Neural cell (in vitro differentiated cells): ENCODE measurements around the gene DHRS4L2. TPM values are rescaled to one million over a fixed set of nuclear protein-coding genes. Genes with fewer than 3 reads are reported as not detected.
"Not testable (repeated sequence)": the region's sequence is repeated elsewhere in the genome, so short reads cannot be mapped to it uniquely, and the experiment has no call there.

Experiments
- H2AFZ ChIP-seq: fragments of 200-600, 300-800 bp; sonication (generic), shearing (Covaris generic); 2 replicates; pipeline ENCODE4 v1.6.0; 2014; ENCODE audit warnings: low read depth, mild to moderate bottlenecking, antibody characterized with exemption, low read length, moderate library complexity
- H3F3A ChIP-seq: fragments of 200-600 bp; shearing (Covaris generic); 2 replicates; pipeline ENCODE4 v1.6.1; 2016; ENCODE audit warnings: mild to moderate bottlenecking, moderate library complexity, mixed read lengths, antibody characterized with exemption, low read length; ENCODE audit not compliant: insufficient read depth, poor library complexity, severe bottlenecking
- H3K27ac ChIP-seq: fragments of 200-600, 300-800 bp; sonication (generic), shearing (Covaris generic); 2 replicates; pipeline ENCODE4 v1.5.1; 2014; ENCODE audit warnings: mild to moderate bottlenecking, low read length, moderate library complexity
- H3K27me3 ChIP-seq: fragments of 300-800, 200-600 bp; sonication (generic), shearing (Covaris generic); 2 replicates; pipeline ENCODE4 v1.6.0; 2014; ENCODE audit warnings: mild to moderate bottlenecking, low read depth, low read length, moderate library complexity; ENCODE audit not compliant: insufficient read depth
- H3K36me3 ChIP-seq: fragments of 300-800, 200-600 bp; sonication (generic), shearing (Covaris generic); 2 replicates; pipeline ENCODE4 v1.5.1; 2014; ENCODE audit warnings: mild to moderate bottlenecking, antibody characterized with exemption, low read length, moderate library complexity; ENCODE audit not compliant: insufficient read depth
- H3K4me2 ChIP-seq: fragments of 300-800, 200-600 bp; sonication (generic), shearing (Covaris generic); 2 replicates; pipeline ENCODE4 v1.6.0; 2014; ENCODE audit warnings: mild to moderate bottlenecking, low read length
- H3K4me3 ChIP-seq: fragments of 300-800, 200-600 bp; sonication (generic), shearing (Covaris generic); 2 replicates; pipeline ENCODE4 v1.5.1; 2014; ENCODE audit warnings: mild to moderate bottlenecking, low read length, moderate library complexity
- H3K79me2 ChIP-seq: fragments of 200-600 bp; shearing (Covaris generic); replicated peaks from 2 replicates; pipeline ENCODE4 v1.6.0; 2014; ENCODE audit warnings: mild to moderate bottlenecking, low read length, moderate library complexity; ENCODE audit not compliant: insufficient read depth
- H3K9ac ChIP-seq: fragments of 300-800, 200-600 bp; sonication (generic), shearing (Covaris generic); 2 replicates; pipeline ENCODE4 v1.6.1; 2016; ENCODE audit warnings: mild to moderate bottlenecking, low read length, mixed read lengths
- H3K9me2 ChIP-seq: fragments of 200-600 bp; shearing (Covaris generic); 2 replicates; pipeline ENCODE4 v1.6.1; 2016; ENCODE audit warnings: mild to moderate bottlenecking, low read length, mixed read lengths; ENCODE audit not compliant: insufficient read depth
- H3K9me3 ChIP-seq: fragments of 200-600, 300-800 bp; sonication (generic), shearing (Covaris generic); 2 replicates; pipeline ENCODE4 v1.6.1; 2016; ENCODE audit warnings: mild to moderate bottlenecking, mixed run types, low read length, moderate library complexity, mixed read lengths
- H4K20me1 ChIP-seq: fragments of 200-600 bp; shearing (Covaris generic); 2 replicates; pipeline ENCODE4 v1.6.1; 2016; ENCODE audit warnings: mild to moderate bottlenecking, mixed run types; ENCODE audit not compliant: insufficient read depth
- EP300 ChIP-seq: fragments of 450-650 bp; conservative IDR thresholded peaks from 2 replicates; pipeline ENCODE4 v1.6.1; 2014; ENCODE audit warnings: antibody characterized with exemption, mild to moderate bottlenecking, moderate library complexity; ENCODE audit not compliant: poor library complexity, severe bottlenecking
- EZH2 ChIP-seq: fragments of 200-600, 300-800 bp; shearing (Covaris generic), sonication (generic); IDR thresholded peaks from 2 replicates; pipeline ENCODE4 v1.6.1; 2014; ENCODE audit warnings: antibody characterized with exemption, low read length, borderline replicate concordance, mild to moderate bottlenecking; ENCODE audit not compliant: insufficient read depth, poor library complexity, severe bottlenecking
- MXI1 ChIP-seq: fragments of 450-650 bp; conservative IDR thresholded peaks from 2 replicates; pipeline ENCODE4 v1.6.1; 2014; ENCODE audit warnings: antibody characterized with exemption, mild to moderate bottlenecking; ENCODE audit not compliant: poor library complexity, severe bottlenecking
- POLR2AphosphoS5 ChIP-seq: IDR thresholded peaks from 2 replicates; pipeline ENCODE4 v1.6.1; 2012
- RAD21 ChIP-seq: fragments of 450-650 bp; conservative IDR thresholded peaks from 2 replicates; pipeline ENCODE4 v1.6.1; 2014; ENCODE audit warnings: antibody characterized with exemption, mild to moderate bottlenecking, moderate library complexity
- SMC3 ChIP-seq: fragments of 450-650 bp; conservative IDR thresholded peaks from 2 replicates; pipeline ENCODE4 v1.6.1; 2014; ENCODE audit warnings: antibody characterized with exemption, mild to moderate bottlenecking, moderate library complexity; ENCODE audit not compliant: poor library complexity
- TAF1 ChIP-seq: IDR thresholded peaks from 2 replicates; pipeline ENCODE4 v1.6.1; 2012; ENCODE audit warnings: low read depth
- polyA plus RNA-seq: library from polyadenylated mRNA; depleted of rRNA; stranded (reverse); fragments of >200 nt; gene quantifications from 2 replicates; pipeline ENCODE4 v1.2.3, GENCODE V29; 2014
- TF ChIP-seq, protein P1 (sequence below): IDR thresholded peaks from 2 replicates; pipeline ENCODE4 v1.6.1; 2012; ENCODE audit warnings: borderline replicate concordance
- TF ChIP-seq, protein P2 (sequence below): fragments of 450-650 bp; IDR thresholded peaks from 2 replicates; pipeline ENCODE4 v1.5.1; 2014; ENCODE audit warnings: antibody characterized with exemption, mild to moderate bottlenecking, moderate library complexity; ENCODE audit not compliant: poor library complexity, severe bottlenecking

The DHRS4L2 gene
- polyA plus RNA-seq, 1 donor from 2014 or later = 3.0 TPM

GRCh38 chr14:23953464-23954278 lies 35.1 kb upstream of the DHRS4L2 start, which contains the start of gene DHRS4:
TSS of gene DHRS4 (plus strand) at chr14:23953770. CDS start at chr14:23953789, 19 bp downstream.
- peak; percentile 78 for TF ChIP-seq SMC3
- peak; percentile 50 for TF ChIP-seq MXI1
- peak; percentile 78 for TF ChIP-seq RAD21
- peak; percentile 84 for TF ChIP-seq POLR2AphosphoS5
- TF ChIP-seq, protein P1, sequence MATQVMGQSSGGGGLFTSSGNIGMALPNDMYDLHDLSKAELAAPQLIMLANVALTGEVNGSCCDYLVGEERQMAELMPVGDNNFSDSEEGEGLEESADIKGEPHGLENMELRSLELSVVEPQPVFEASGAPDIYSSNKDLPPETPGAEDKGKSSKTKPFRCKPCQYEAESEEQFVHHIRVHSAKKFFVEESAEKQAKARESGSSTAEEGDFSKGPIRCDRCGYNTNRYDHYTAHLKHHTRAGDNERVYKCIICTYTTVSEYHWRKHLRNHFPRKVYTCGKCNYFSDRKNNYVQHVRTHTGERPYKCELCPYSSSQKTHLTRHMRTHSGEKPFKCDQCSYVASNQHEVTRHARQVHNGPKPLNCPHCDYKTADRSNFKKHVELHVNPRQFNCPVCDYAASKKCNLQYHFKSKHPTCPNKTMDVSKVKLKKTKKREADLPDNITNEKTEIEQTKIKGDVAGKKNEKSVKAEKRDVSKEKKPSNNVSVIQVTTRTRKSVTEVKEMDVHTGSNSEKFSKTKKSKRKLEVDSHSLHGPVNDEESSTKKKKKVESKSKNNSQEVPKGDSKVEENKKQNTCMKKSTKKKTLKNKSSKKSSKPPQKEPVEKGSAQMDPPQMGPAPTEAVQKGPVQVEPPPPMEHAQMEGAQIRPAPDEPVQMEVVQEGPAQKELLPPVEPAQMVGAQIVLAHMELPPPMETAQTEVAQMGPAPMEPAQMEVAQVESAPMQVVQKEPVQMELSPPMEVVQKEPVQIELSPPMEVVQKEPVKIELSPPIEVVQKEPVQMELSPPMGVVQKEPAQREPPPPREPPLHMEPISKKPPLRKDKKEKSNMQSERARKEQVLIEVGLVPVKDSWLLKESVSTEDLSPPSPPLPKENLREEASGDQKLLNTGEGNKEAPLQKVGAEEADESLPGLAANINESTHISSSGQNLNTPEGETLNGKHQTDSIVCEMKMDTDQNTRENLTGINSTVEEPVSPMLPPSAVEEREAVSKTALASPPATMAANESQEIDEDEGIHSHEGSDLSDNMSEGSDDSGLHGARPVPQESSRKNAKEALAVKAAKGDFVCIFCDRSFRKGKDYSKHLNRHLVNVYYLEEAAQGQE = no peak
- peak; percentile 6 for TF ChIP-seq EP300
- no peak for TF ChIP-seq TAF1
- TF ChIP-seq, protein P2, sequence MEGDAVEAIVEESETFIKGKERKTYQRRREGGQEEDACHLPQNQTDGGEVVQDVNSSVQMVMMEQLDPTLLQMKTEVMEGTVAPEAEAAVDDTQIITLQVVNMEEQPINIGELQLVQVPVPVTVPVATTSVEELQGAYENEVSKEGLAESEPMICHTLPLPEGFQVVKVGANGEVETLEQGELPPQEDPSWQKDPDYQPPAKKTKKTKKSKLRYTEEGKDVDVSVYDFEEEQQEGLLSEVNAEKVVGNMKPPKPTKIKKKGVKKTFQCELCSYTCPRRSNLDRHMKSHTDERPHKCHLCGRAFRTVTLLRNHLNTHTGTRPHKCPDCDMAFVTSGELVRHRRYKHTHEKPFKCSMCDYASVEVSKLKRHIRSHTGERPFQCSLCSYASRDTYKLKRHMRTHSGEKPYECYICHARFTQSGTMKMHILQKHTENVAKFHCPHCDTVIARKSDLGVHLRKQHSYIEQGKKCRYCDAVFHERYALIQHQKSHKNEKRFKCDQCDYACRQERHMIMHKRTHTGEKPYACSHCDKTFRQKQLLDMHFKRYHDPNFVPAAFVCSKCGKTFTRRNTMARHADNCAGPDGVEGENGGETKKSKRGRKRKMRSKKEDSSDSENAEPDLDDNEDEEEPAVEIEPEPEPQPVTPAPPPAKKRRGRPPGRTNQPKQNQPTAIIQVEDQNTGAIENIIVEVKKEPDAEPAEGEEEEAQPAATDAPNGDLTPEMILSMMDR = peak; percentile 89
- TF ChIP-seq EZH2 = no peak
- Histone ChIP-seq H3K79me2 (no peaks in the 10 kb centered on the region), H3K9ac (peak within 1 kb of the TSS; percentile 81), H3K9me3 (no peaks in the 10 kb centered on the region), H2AFZ (peak within 1 kb of the TSS; percentile 90), H3K27ac (peak within 1 kb of the TSS; percentile 67), H3K27me3 (no peaks in the 10 kb centered on the region), H3K9me2 (no peaks in the 10 kb centered on the region), H3F3A (no peaks in the 10 kb centered on the region), H3K36me3 (no peaks in the 10 kb centered on the region), H3K4me2 (peak within 1 kb of the TSS; percentile 39), H3K4me3 (peak within 1 kb of the TSS; percentile 83), H4K20me1 (no peaks in the 10 kb centered on the region)

DNA sequence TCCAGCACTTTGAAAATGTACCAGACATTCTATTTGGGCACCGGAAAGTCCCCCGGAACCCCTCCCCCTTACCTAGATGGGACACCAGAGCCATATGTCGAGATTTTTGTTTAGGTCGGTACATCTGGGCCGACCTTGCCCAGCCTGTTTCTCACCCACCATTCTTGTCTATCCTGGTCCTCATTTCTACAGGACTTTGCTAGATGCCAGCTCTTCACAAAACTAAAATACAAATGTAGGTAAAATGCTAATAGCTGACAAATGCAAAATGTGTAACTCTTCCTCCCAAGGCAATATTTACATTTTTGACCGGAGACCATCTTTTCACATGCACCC lies 34.5 kb upstream of the DHRS4L2 start:
- not testable (repeated sequence) for H3K9me2 ChIP-seq, H3K9me3 ChIP-seq, H3K36me3 ChIP-seq, H3K27me3 ChIP-seq, H3K4me2 ChIP-seq, H3K79me2 ChIP-seq, H4K20me1 ChIP-seq, H3F3A ChIP-seq, H3K27ac ChIP-seq
- H2AFZ ChIP-seq = peak overlapping the region; percentile 90
- H3K9ac ChIP-seq = peak overlapping the region; percentile 81
- TF ChIP-seq, protein P2 = peak; percentile 41
- H3K4me3 ChIP-seq = peak overlapping the region; percentile 83

GRCh38 chr14:23954965-23955364 lies 33.8 kb upstream of the DHRS4L2 start:
- H3K4me2 ChIP-seq, H3K27me3 ChIP-seq, H3K9me2 ChIP-seq, H3K27ac ChIP-seq, H3K79me2 ChIP-seq, H3K36me3 ChIP-seq, H3K9ac ChIP-seq, H3F3A ChIP-seq, H2AFZ ChIP-seq, H3K4me3 ChIP-seq, H3K9me3 ChIP-seq, H4K20me1 ChIP-seq: not testable (repeated sequence)

- H3K9me3 ChIP-seq, H3K27me3 ChIP-seq, H2AFZ ChIP-seq, H3K4me2 ChIP-seq, H3K27ac ChIP-seq, H4K20me1 ChIP-seq, H3K9ac ChIP-seq, H3F3A ChIP-seq, H3K4me3 ChIP-seq, H3K36me3 ChIP-seq, H3K9me2 ChIP-seq, H3K79me2 ChIP-seq: not testable (repeated sequence)
Measured at GRCh38 chr14:23955811-23956210, 32.9 kb upstream of the DHRS4L2 start.
